HepG2 (cell line): Measurements from ENCODE around the gene KLHL40. TPM values are rescaled to one million over a fixed set of nuclear protein-coding genes. Genes with fewer than 3 reads are reported as not detected.

Experiments used
- ATAC-seq: fragments of 200-7000 bp; cut with Tn5 transposase; 3 replicates; pipeline ENCODE4 v1.9.1; 2020; ENCODE audit warnings: mild to moderate bottlenecking, moderate library complexity
- BruUV-seq: library from RNA; stranded (reverse); fragments of 400-500 nt; replicated peaks from 2 replicates; lab custom pipeline; 2021; lab: Mats Ljungman, UMichigan
- CTCF ChIA-PET: fragments of 300-600 bp; formaldehyde crosslinking; extraction: SDS; loops from one replicate; lab custom pipeline; 2021; ENCODE audit warnings: low total read pairs, inconsistent platforms, low intra/inter-chr PET ratio; lab: Yijun Ruan, JAX
- POLR2A ChIA-PET: fragments of 350-600 bp; sonication (Branson Sonifier 250); formaldehyde crosslinking; loops from one replicate; lab custom pipeline; 2020; ENCODE audit warnings: antibody characterized with exemption, inconsistent platforms; lab: Yijun Ruan, JAX
- DNase-seq: peaks from one replicate; pipeline ENCODE4 v3.0.0-alpha.2; 2015; ENCODE audit warnings: low spot score
- FAIRE-seq: peaks from 3 replicates; lab custom pipeline; 2011; peaks lifted over from hg19 to GRCh38; lab: Jason Lieb, UNC
- H2AFZ ChIP-seq: one replicate; pipeline ENCODE4 v1.6.1; 2011; ENCODE audit warnings: low read length, inconsistent platforms
- H3K27ac ChIP-seq: fragments of 300-600 bp; 3 replicates; pipeline ENCODE4 v1.8.0; 2011; ENCODE audit warnings: mixed run types, mild to moderate bottlenecking, mixed read lengths, low read length, inconsistent platforms; ENCODE audit not compliant: insufficient read depth; ENCODE audit errors: extremely low read length
- H3K27me3 ChIP-seq, 2 experiments: fragments of 200-600 bp in 1 of 2; 2 replicates in 1 of 2; 3 replicates in 1 of 2; pipeline versions ENCODE4 v1.6.0 to v1.8.0; 2011; ENCODE audit warnings: low read length in 2 of 2, mild to moderate bottlenecking in 2 of 2, moderate library complexity in 2 of 2, inconsistent platforms in 1 of 2; ENCODE audit not compliant: insufficient read depth in 2 of 2, control insufficient read depth in 1 of 2
- H3K36me3 ChIP-seq, 2 experiments: fragments of 200-600 bp in 1 of 2; replicated peaks in 1 of 2; 2 replicates in 1 of 2; 3 replicates in 1 of 2; pipeline versions ENCODE4 v1.5.1 to v1.8.0; 2011; ENCODE audit warnings: low read length in 2 of 2, inconsistent platforms in 1 of 2; ENCODE audit not compliant: insufficient read depth in 2 of 2, control insufficient read depth in 1 of 2
- H3K4me1 ChIP-seq: 2 replicates; pipeline ENCODE4 v1.5.1; 2012; ENCODE audit warnings: low read length, inconsistent platforms; ENCODE audit not compliant: insufficient read depth
- H3K4me2 ChIP-seq: 2 replicates; pipeline ENCODE4 v1.6.0; 2011; ENCODE audit warnings: low read depth, low read length, inconsistent platforms
- H3K4me3 ChIP-seq, 3 experiments: fragments of 200-600 bp in 1 of 3; sonication (generic), shearing (Covaris generic) in 1 of 3; replicated peaks in 1 of 3; 2 replicates each; pipeline ENCODE4 v1.5.1; 2011 to 2016; ENCODE audit warnings: low read length in 3 of 3, inconsistent platforms in 2 of 3, low read depth in 2 of 3, mild to moderate bottlenecking in 2 of 3, control low read depth in 1 of 3, mixed read lengths in 1 of 3; ENCODE audit not compliant: insufficient read depth in 1 of 3
- H3K79me2 ChIP-seq: one replicate; pipeline ENCODE4 v1.6.1; 2011; ENCODE audit warnings: low read length, inconsistent platforms; ENCODE audit not compliant: insufficient read depth
- H3K9ac ChIP-seq: 2 replicates; pipeline ENCODE4 v1.6.0; 2011; ENCODE audit warnings: mild to moderate bottlenecking, low read depth, low read length, inconsistent platforms; ENCODE audit not compliant: insufficient read depth
- H3K9me3 ChIP-seq: 2 replicates; pipeline ENCODE4 v1.5.1; 2012; ENCODE audit warnings: mild to moderate bottlenecking, low read length
- H4K20me1 ChIP-seq: 2 replicates; pipeline ENCODE4 v1.6.0; 2011; ENCODE audit warnings: inconsistent platforms, mild to moderate bottlenecking, low read length, moderate library complexity; ENCODE audit not compliant: insufficient read depth
- ARNT2 ChIP-seq: sonication (generic); formaldehyde crosslinking; IDR thresholded peaks from 2 replicates; pipeline ENCODE4 v1.8.0; 2022; ENCODE audit warnings: mild to moderate bottlenecking, low read depth, missing genetic modification reagents, moderate library complexity
- ASH2L ChIP-seq: fragments of 300-600, 200-600 bp; sonication (generic); IDR thresholded peaks from 2 replicates; pipeline ENCODE4 v1.7.0; 2017; ENCODE audit warnings: low read depth, mild to moderate bottlenecking, moderate library complexity, mixed read lengths, low read length; ENCODE audit not compliant: insufficient read length
- CBFB ChIP-seq: sonication (generic); formaldehyde crosslinking; IDR thresholded peaks from 2 replicates; pipeline ENCODE4 v1.4.0; 2020; ENCODE audit warnings: missing genetic modification reagents
- ELK4 ChIP-seq: sonication (generic); formaldehyde crosslinking; IDR thresholded peaks from 2 replicates; pipeline ENCODE4 v1.9.0; 2021; ENCODE audit warnings: missing genetic modification reagents, borderline replicate concordance
- FOXK2 ChIP-seq: fragments of 450-650 bp; IDR thresholded peaks from 2 replicates; pipeline ENCODE4 v1.6.1; 2016
- GFI1 ChIP-seq: sonication (generic); formaldehyde crosslinking; IDR thresholded peaks from 2 replicates; pipeline ENCODE4 v1.5.0; 2020; ENCODE audit warnings: missing genetic modification reagents, mild to moderate bottlenecking, borderline replicate concordance
- HBP1 ChIP-seq: IDR thresholded peaks from 2 replicates; pipeline ENCODE4 v1.6.1; 2016; ENCODE audit warnings: low read depth, control low read depth
- KLF9 ChIP-seq: IDR thresholded peaks from 2 replicates; pipeline ENCODE4 v1.6.1; 2016; ENCODE audit warnings: low read depth
- KMT2B ChIP-seq: IDR thresholded peaks from 2 replicates; pipeline ENCODE4 v1.6.1; 2016; ENCODE audit warnings: missing genetic modification reagents, missing compliant biosample characterization
- SMAD1 ChIP-seq: sonication (generic); formaldehyde crosslinking; IDR thresholded peaks from 2 replicates; pipeline ENCODE4 v1.4.0; 2020; ENCODE audit warnings: missing genetic modification reagents, low read depth, mild to moderate bottlenecking, borderline replicate concordance
- ZNF296 ChIP-seq: sonication (generic); formaldehyde crosslinking; conservative IDR thresholded peaks from 2 replicates; pipeline ENCODE4 v1.5.0; 2020; ENCODE audit warnings: mild to moderate bottlenecking, missing genetic modification reagents
- ZNF33B ChIP-seq: sonication (generic); formaldehyde crosslinking; IDR thresholded peaks from 2 replicates; pipeline ENCODE4 v1.5.1; 2020; ENCODE audit warnings: mild to moderate bottlenecking, missing genetic modification reagents
- ZNF441 ChIP-seq: sonication (generic); formaldehyde crosslinking; IDR thresholded peaks from 2 replicates; pipeline ENCODE4 v1.7.0; 2021; ENCODE audit warnings: missing genetic modification reagents, borderline replicate concordance
- ZNF451 ChIP-seq: sonication (generic); formaldehyde crosslinking; IDR thresholded peaks from 2 replicates; pipeline ENCODE4 v1.5.0; 2020; ENCODE audit warnings: mild to moderate bottlenecking, missing genetic modification reagents
- ZNF646 ChIP-seq: sonication (generic); formaldehyde crosslinking; IDR thresholded peaks from 2 replicates; pipeline ENCODE4 v1.9.0; 2021; ENCODE audit warnings: mild to moderate bottlenecking, missing genetic modification reagents
- WGBS: methylation state at CpG from one replicate; pipeline ENCODE4 v1.1.6; 2017; ENCODE audit warnings: low lambda C conversion rate; 5-methylcytosine and 5-hydroxymethylcytosine counted together
- in situ Hi-C: cut with HindIII; loops from 2 replicates; pipeline ENCODE4 v1.10.0; 2017; ENCODE audit warnings: low pct_unique_long_range_greater_than_20kb; ENCODE audit not compliant: extremely low pct_ligation_motif_present
- intact Hi-C: fragments of 100-400 bp; cut with micrococcal nuclease; formaldehyde crosslinking; loops from one replicate; pipeline ENCODE4 v1.10.0; 2022; ENCODE audit not compliant: unreplicated experiment
- polyA plus RNA-seq, 8 experiments: library from polyadenylated mRNA; depleted of rRNA in 3 of 8; stranded (reverse) in 7 of 8; unstranded in 1 of 8; fragments of >200 nt; fragmentation: Illumina TruSeq in 4 of 8; extraction: Trizol in 4 of 8; gene quantifications; 2 replicates each; pipeline versions ENCODE4 v1.2.1 to v1.2.3, GENCODE V29; 2011 to 2016; ENCODE audit warnings: low read depth in 4 of 8, missing spikeins in 1 of 8, mixed read lengths in 1 of 8; ENCODE audit not compliant: insufficient read depth in 1 of 8
- total RNA-seq, 5 experiments: library from RNA; depleted of rRNA; stranded (reverse); fragments of >200 nt; fragmentation: Illumina TruSeq; extraction: Trizol; gene quantifications; 2 replicates each; pipeline ENCODE4 v1.2.3, GENCODE V29; 2016; ENCODE audit warnings: low read depth in 1 of 5

KLHL40 gene
- total and polyA plus RNA-seq, 2 of the 13 experiments (the other 11 are each of a cell fraction or from before 2014, with no cell fraction given) = not detected

DNA sequence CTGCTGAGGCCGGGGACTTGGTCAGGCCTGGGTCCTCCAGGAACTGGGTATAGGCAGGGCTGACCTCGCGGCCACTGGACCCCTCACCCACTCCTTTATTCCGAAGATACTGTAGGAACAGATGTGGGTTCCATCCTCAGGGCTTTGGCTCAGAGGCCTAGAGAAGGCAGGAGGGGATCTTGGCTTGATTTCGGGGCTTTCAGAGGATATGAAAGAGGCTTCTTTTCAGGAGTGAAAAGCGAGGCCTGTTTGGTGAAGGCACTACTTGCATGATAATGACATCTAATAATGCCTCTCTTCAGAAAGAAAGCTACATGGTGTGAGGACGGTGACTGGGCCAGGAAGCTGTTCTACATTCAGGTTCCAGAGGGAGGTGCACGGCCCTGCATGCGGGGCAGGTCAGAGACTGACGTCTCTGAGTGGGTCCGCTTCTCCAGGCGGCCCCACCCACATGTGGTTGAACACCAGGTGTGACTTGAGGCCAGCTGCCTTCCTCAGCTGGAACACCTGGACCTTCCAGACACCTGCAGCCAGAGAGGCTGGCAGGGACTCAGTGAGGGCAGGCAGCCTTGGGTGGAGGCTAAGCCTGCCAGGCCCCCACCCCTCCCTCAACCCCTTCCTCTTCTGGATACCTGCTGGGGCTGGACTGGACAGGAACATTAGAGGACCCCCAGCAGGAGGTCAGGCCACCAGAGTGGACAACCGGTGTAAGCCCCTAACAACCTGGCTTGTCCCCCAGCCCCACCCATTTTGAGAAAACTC, 48.3 kb downstream of the KLHL40 start:
- Histone ChIP-seq H3K79me2 (no peaks in the 10 kb centered on the region), H3K4me2 (peak overlapping the region; percentile 68), H3K9me3 (no peaks in the 10 kb centered on the region), H3K36me3 (no peaks in the 10 kb centered on the region), H3K9ac (peak overlapping the region; percentile 78), H4K20me1 (no peaks in the 10 kb centered on the region), H3K4me3 (no peak overlapping the region), H3K27ac (peak overlapping the region; percentile 97), H2AFZ (no peak overlapping the region), H3K4me1 (peaks cover 64% of the 10 kb centered on the region), H3K27me3 (no peaks in the 10 kb centered on the region)
- in situ Hi-C loops = no loop called here
- no peak for ATAC-seq
- WGBS = 98% methylated on average over 10 of the region's 13 CpGs
- DNase-seq = no peak
- intact Hi-C loops = loop anchor here (5.0 kb wide), 2 partner anchors 81 to 131 kb away; partner anchors contain the start of genes NKTR and ZBTB47
- ChIA-PET CTCF (interaction anchor here (1.5 kb wide), 1 partner anchor 97 kb away, joined by 5 read pairs; no protein-coding TSS in a partner anchor), POLR2A (interaction anchor here (1.1 to 2.7 kb wide), 7 partner anchors 9 to 151 kb away, joined by 5 to 18 read pairs (median 6); partner anchors contain the start of genes HIGD1A and NKTR)
- FAIRE-seq = no peak
- BruUV-seq = no TSS peak
- no peak for TF ChIP-seq GFI1 (CRISPR knock-in tag)
- TF ChIP-seq HBP1 (CRISPR knock-in tag) = no peak
- TF ChIP-seq CBFB = no peak
- TF ChIP-seq ZNF441 (CRISPR knock-in tag) = no peak
- no peak for TF ChIP-seq ZNF451
- TF ChIP-seq SMAD1 = no peak
- no peak for TF ChIP-seq KMT2B (CRISPR knock-in tag)
- no peak for TF ChIP-seq ZNF646 (CRISPR knock-in tag)
- no peak for TF ChIP-seq ZNF296 (CRISPR knock-in tag)
- no peak for TF ChIP-seq ARNT2
- no peak for TF ChIP-seq ELK4 (CRISPR knock-in tag)
- no peak for TF ChIP-seq ASH2L
- no peak for TF ChIP-seq ZNF33B (CRISPR knock-in tag)
- TF ChIP-seq KLF9 (CRISPR knock-in tag) = no peak
- no peak for TF ChIP-seq FOXK2
